Ishikawa (cell line): ENCODE measurements around the gene SALL4.

Source experiments
- CEBPB ChIP-seq: IDR thresholded peaks from 2 replicates; pipeline ENCODE4 v1.6.1; 2012
- CREB1 ChIP-seq: IDR thresholded peaks from 2 replicates; pipeline ENCODE4 v1.6.1; 2012; ENCODE audit warnings: low read depth
- EP300 ChIP-seq: IDR thresholded peaks from 2 replicates; pipeline ENCODE4 v1.6.1; 2012; ENCODE audit warnings: borderline replicate concordance
- MAX ChIP-seq: IDR thresholded peaks from 2 replicates; pipeline ENCODE4 v1.6.1; 2012
- TAF1 ChIP-seq: IDR thresholded peaks from 2 replicates; pipeline ENCODE4 v1.6.1; 2012; ENCODE audit warnings: low read depth, mild to moderate bottlenecking
- TCF12 ChIP-seq: IDR thresholded peaks from 2 replicates; pipeline ENCODE4 v1.6.1; 2012; ENCODE audit warnings: low read depth

GRCh38 chr20:51736947-51737346, 65.4 kb downstream of the SALL4 start:
- TF ChIP-seq EP300 (no peak), MAX (no peak), TCF12 (no peak), TAF1 (no peak), CEBPB (no peak), CREB1 (no peak)
